Vagina (tissue), 2 donors: Measurements from ENCODE around the gene ATN1.

ENCODE experiments used
- CTCF ChIP-seq, 3 experiments: fragments of 450-650 bp in 2 of 3; fragments of 200-600 bp in 1 of 3; sonication (generic) in 1 of 3; IDR thresholded peaks; one replicate each; pipeline ENCODE4 v1.5.1; 2017 to 2019; ENCODE audit warnings: antibody characterized with exemption in 3 of 3, mild to moderate bottlenecking in 2 of 3, moderate library complexity in 2 of 3
- POLR2A ChIP-seq, 2 donors: fragments of 450-650 bp; IDR thresholded peaks; one replicate each; pipeline ENCODE4 v1.6.1; 2017; ENCODE audit warnings: antibody characterized with exemption in 2 of 2, mild to moderate bottlenecking in 2 of 2, moderate library complexity in 2 of 2

GRCh38 chr12:6978188-6978587, 50.4 kb downstream of the ATN1 start:
- no peak for TF ChIP-seq CTCF (IDR thresholded peaks at IDR 0.05)
- no peak for TF ChIP-seq POLR2A (IDR thresholded peaks at IDR 0.05)
